Liver (tissue), 3 donors: Measurements from ENCODE around the gene CD180.

ENCODE experiments used
- JUND ChIP-seq, 2 donors: IDR thresholded peaks; 2 replicates each; pipeline ENCODE4 v1.6.1; 2016; ENCODE audit warnings: antibody characterized with exemption in 2 of 2
- TAF1 ChIP-seq: conservative IDR thresholded peaks from 2 replicates; pipeline ENCODE4 v1.6.1; 2016; ENCODE audit warnings: antibody characterized with exemption, mild to moderate bottlenecking
- YY1 ChIP-seq: IDR thresholded peaks from 2 replicates; pipeline ENCODE4 v1.6.1; 2016; ENCODE audit warnings: antibody characterized with exemption, mild to moderate bottlenecking
- TF ChIP-seq, protein P1 (sequence below): fragments of 150-350 bp; IDR thresholded peaks from 2 replicates; pipeline ENCODE4 v1.5.1; 2017; ENCODE audit warnings: improper control_type of control experiment, low read depth, low read length; ENCODE audit not compliant: missing input control
- TF ChIP-seq, protein P2 (sequence below): IDR thresholded peaks from 2 replicates; pipeline ENCODE4 v1.6.1; 2016; ENCODE audit warnings: antibody characterized with exemption
- donor health status: healthy.
- donor health status: healthy.

DNA sequence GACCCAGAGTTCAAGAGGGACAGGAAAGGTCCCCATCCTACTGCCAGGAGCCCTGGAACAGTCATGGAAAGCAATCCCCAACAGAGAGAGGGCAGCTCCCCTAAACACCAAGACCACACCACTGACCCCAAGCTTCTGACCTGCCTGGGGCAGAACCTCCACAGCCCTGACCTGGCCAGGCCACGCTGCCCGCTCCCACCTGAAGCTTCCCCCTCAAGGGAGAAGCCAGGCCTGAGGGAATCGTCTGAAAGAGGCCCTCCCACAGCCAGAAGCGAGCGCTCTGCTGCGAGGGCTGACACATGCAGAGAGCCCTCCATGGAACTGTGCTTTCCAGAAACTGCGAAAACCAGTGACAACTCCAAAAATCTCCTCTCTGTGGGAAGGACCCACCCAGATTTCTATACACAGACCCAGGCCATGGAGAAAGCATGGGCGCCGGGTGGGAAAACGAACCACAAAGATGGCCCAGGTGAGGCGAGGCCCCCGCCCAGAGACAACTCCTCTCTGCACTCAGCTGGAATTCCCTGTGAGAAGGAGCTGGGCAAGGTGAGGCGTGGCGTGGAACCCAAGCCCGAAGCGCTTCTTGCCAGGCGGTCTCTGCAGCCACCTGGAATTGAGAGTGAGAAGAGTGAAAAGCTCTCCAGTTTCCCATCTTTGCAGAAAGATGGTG lies 31.6 kb downstream of the CD180 start:
- TF ChIP-seq, protein P1, sequence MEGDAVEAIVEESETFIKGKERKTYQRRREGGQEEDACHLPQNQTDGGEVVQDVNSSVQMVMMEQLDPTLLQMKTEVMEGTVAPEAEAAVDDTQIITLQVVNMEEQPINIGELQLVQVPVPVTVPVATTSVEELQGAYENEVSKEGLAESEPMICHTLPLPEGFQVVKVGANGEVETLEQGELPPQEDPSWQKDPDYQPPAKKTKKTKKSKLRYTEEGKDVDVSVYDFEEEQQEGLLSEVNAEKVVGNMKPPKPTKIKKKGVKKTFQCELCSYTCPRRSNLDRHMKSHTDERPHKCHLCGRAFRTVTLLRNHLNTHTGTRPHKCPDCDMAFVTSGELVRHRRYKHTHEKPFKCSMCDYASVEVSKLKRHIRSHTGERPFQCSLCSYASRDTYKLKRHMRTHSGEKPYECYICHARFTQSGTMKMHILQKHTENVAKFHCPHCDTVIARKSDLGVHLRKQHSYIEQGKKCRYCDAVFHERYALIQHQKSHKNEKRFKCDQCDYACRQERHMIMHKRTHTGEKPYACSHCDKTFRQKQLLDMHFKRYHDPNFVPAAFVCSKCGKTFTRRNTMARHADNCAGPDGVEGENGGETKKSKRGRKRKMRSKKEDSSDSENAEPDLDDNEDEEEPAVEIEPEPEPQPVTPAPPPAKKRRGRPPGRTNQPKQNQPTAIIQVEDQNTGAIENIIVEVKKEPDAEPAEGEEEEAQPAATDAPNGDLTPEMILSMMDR = no peak
- TF ChIP-seq, protein P2, sequence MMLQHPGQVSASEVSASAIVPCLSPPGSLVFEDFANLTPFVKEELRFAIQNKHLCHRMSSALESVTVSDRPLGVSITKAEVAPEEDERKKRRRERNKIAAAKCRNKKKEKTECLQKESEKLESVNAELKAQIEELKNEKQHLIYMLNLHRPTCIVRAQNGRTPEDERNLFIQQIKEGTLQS = no peak
- no peak for TF ChIP-seq TAF1
- no peak for TF ChIP-seq YY1
- TF ChIP-seq JUND (IDR thresholded peaks at IDR 0.05) = no peak
